Measurements from ENCODE around the gene RAB21. TPM values are rescaled to one million over a fixed set of nuclear protein-coding genes. Genes with fewer than 3 reads are reported as not detected.
"Not testable (repeated sequence)": the region's sequence is repeated elsewhere in the genome, so short reads cannot be mapped to it uniquely, and the experiment has no call there.

RAB21 gene
- total RNA-seq, 1 donor from 2014 or later, result 31.0 TPM

- no peak for TF ChIP-seq CTCF (IDR thresholded peaks at IDR 0.05; ENCODE audit: insufficient read depth, low read length, poor library complexity, severe bottlenecking)
- H3K4me3 ChIP-seq (ENCODE audit: low read depth, low read length), result no peak overlapping the region
- no peaks in the 10 kb centered on the region for H3K36me3 ChIP-seq (ENCODE audit: control insufficient read depth, insufficient read depth, low read length)
- no peak for DNase-seq (ENCODE audit: low read depth)
- H3K27me3 ChIP-seq (ENCODE audit: control insufficient read depth, insufficient read depth, low read length), result no peaks in the 10 kb centered on the region
These were observed 56.3 kb downstream of the RAB21 start for GRCh38 chr12:71810921-71811320.

GRCh38 chr12:71815242-71815641 is 60.6 kb downstream of the RAB21 start:
- H3K4me3 ChIP-seq (ENCODE audit: low read depth, low read length); H3K36me3 ChIP-seq (ENCODE audit: control insufficient read depth, insufficient read depth, low read length); DNase-seq (ENCODE audit: low read depth); H3K27me3 ChIP-seq (ENCODE audit: control insufficient read depth, insufficient read depth, low read length): not testable (repeated sequence)

GRCh38 chr12:71822088-71822487 is 67.4 kb downstream of the RAB21 start:
- not testable (repeated sequence) for DNase-seq (ENCODE audit: low read depth); H3K27me3 ChIP-seq (ENCODE audit: control insufficient read depth, insufficient read depth, low read length); H3K4me3 ChIP-seq (ENCODE audit: low read depth, low read length); H3K36me3 ChIP-seq (ENCODE audit: control insufficient read depth, insufficient read depth, low read length)

- H3K27me3 ChIP-seq (ENCODE audit: control insufficient read depth, insufficient read depth, low read length), result no peaks in the 10 kb centered on the region
- no peaks in the 10 kb centered on the region for H3K36me3 ChIP-seq (ENCODE audit: control insufficient read depth, insufficient read depth, low read length)
- no peak for DNase-seq (ENCODE audit: low read depth)
- TF ChIP-seq CTCF (IDR thresholded peaks at IDR 0.05; ENCODE audit: insufficient read depth, low read length, poor library complexity, severe bottlenecking), result no peak
- H3K4me3 ChIP-seq (ENCODE audit: low read depth, low read length), result no peak overlapping the region
These were observed 74.2 kb downstream of the RAB21 start for GRCh38 chr12:71828813-71829212.

GRCh38 chr12:71837356-71837755 is 82.7 kb downstream of the RAB21 start:
- no peaks in the 10 kb centered on the region for H3K27me3 ChIP-seq (ENCODE audit: control insufficient read depth, insufficient read depth, low read length)
- TF ChIP-seq CTCF (IDR thresholded peaks at IDR 0.05; ENCODE audit: insufficient read depth, low read length, poor library complexity, severe bottlenecking), result no peak
- no peak overlapping the region for H3K4me3 ChIP-seq (ENCODE audit: low read depth, low read length)
- H3K36me3 ChIP-seq (ENCODE audit: control insufficient read depth, insufficient read depth, low read length), result no peaks in the 10 kb centered on the region
- no peak for DNase-seq (ENCODE audit: low read depth)

GRCh38 chr12:71838231-71838630 is 83.6 kb downstream of the RAB21 start:
- no peak for DNase-seq (ENCODE audit: low read depth)
- TF ChIP-seq CTCF (IDR thresholded peaks at IDR 0.05; ENCODE audit: insufficient read depth, low read length, poor library complexity, severe bottlenecking), result no peak
- Histone ChIP-seq H3K27me3 (ENCODE audit: control insufficient read depth, insufficient read depth, low read length) (no peaks in the 10 kb centered on the region), H3K4me3 (ENCODE audit: low read depth, low read length) (no peak overlapping the region), H3K36me3 (ENCODE audit: control insufficient read depth, insufficient read depth, low read length) (no peaks in the 10 kb centered on the region)

DNA sequence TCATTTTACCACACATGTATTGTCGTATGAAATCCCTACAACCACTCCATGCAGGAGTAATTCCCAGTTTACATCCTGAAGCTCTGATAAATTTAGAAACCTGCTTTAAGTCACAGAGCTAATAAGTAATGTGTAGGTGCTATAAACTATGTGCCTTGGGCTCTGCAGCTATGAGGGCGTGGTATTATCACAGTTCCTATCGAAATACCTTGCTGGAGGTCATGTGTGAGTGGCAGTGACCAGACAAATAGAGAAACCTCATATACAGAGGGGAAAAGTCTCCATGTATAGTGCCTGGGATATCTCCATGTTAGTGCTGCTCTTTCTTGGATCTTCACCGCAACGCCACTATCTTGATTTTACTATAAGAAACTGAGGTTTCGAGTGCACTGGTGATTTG is 84.0 kb downstream of the RAB21 start:
- H3K27me3 ChIP-seq (ENCODE audit: control insufficient read depth, insufficient read depth, low read length), result no peaks in the 10 kb centered on the region
- DNase-seq (ENCODE audit: low read depth), result no peak
- TF ChIP-seq CTCF (IDR thresholded peaks at IDR 0.05; ENCODE audit: insufficient read depth, low read length, poor library complexity, severe bottlenecking), result no peak
- H3K4me3 ChIP-seq (ENCODE audit: low read depth, low read length), result no peak overlapping the region
- no peaks in the 10 kb centered on the region for H3K36me3 ChIP-seq (ENCODE audit: control insufficient read depth, insufficient read depth, low read length)

Data from kidney epithelial cell (primary cell).